Posterior cingulate gyrus (tissue), 11 donors: ENCODE data around the gene BTBD3.
A peak's percentile ranks its signal among the peaks of the same experiment; 100 is the strongest.

Experiments
- DNase-seq, 10 donors: peaks; one replicate each; pipeline versions ENCODE4 v3.0.0 to v3.0.0-alpha.2; 2020 to 2021; ENCODE audit warnings: mixed read lengths in 3 of 10
- intact Hi-C: fragments of 100-400 bp; cut with DNase I; formaldehyde crosslinking; loops from one replicate; pipeline ENCODE4 v1.15.1; 2023

BTBD3 gene

GRCh38 chr20:11952639-11953038, 34.9 kb downstream of the BTBD3 start:
- intact Hi-C loops: no loop called here
- DNase-seq: no peak

GRCh38 chr20:11957911-11958310, 40.2 kb downstream of the BTBD3 start:
- intact Hi-C loops: no loop called here

GRCh38 chr20:11958855-11959254, 41.2 kb downstream of the BTBD3 start:
- intact Hi-C loops: no loop called here
- DNase-seq: no peak

More at GRCh38 chr20:11957911-11958310, 40.2 kb downstream of the BTBD3 start:
- DNase-seq: no peak

GRCh38 chr20:11965602-11966001, 47.9 kb downstream of the BTBD3 start:
- no peak for DNase-seq
- intact Hi-C loops: no loop called here

GRCh38 chr20:11966186-11966585, 48.5 kb downstream of the BTBD3 start:
- DNase-seq: no peak
- intact Hi-C loops: no loop called here

- intact Hi-C loops: no loop called here
Observed at GRCh38 chr20:11970243-11970836, 52.6 kb downstream of the BTBD3 start.

GRCh38 chr20:11972478-11972877, 54.8 kb downstream of the BTBD3 start:
- DNase-seq: peak in 2 of 10 donors; percentile 24 to 85
- intact Hi-C loops: no loop called here

More at GRCh38 chr20:11970243-11970836, 52.6 kb downstream of the BTBD3 start:
- no peak for DNase-seq
